GM11168 (cell line): ENCODE data around the gene MASP1.
"Not testable (repeated sequence)": the region's sequence is repeated elsewhere in the genome, so short reads cannot be mapped to it uniquely, and the experiment has no call there.

Experiments used
- in situ Hi-C: fragments of 300-500 bp; cut with MboI; formaldehyde crosslinking; loops from one replicate; pipeline ENCODE4 v1.12.0; 2022; ENCODE audit warnings: low sequenced_read_pairs; ENCODE audit not compliant: unreplicated experiment

Gene MASP1

DNA sequence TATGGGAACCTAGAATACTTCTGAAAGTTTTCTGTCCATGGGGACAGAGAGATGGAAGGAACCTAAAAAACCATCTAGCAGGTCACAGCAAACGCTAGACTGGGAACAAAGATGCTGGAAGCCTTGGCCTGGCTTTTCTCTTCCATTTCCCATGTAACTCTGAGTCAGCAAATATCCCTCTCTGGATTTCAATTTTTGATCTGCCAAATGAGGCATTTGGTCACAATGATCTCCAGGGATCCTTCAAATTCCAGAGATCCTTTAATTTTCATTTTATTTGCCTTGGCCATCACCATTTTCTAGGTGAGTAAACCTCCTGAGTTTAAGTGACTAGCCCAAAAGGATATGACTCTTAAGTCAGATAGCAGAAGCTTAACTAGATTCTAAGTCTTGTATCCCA is 54.6 kb downstream of the MASP1 start:
- in situ Hi-C loops: no loop called here

- in situ Hi-C loops: no loop called here
Observed at GRCh38 chr3:187230011-187230410, 61.5 kb downstream of the MASP1 start.

DNA sequence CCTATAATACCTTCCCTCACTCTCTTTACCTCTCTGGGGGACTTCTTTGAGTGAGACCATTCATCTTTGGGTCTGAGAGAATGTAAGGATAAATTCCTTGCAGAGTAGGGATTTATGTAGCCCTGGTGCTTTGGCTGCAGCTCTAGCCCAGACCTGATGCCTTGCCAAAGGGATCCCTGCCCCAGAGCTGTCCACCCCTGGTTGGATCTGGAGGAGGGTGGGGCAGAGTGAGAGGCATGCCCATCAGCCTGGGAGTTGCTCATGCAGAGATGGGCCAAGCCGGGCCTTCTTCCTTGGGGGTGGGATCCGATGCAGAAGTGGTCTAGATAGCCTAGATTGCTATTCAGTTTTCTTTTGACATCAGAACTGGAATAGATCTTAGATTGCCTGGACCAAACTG is 62.8 kb downstream of the MASP1 start:
- in situ Hi-C loops: no loop called here

GRCh38 chr3:187227658-187228258 is 63.8 kb downstream of the MASP1 start:
- in situ Hi-C loops: no loop called here

GRCh38 chr3:187223799-187224198 is 67.7 kb downstream of the MASP1 start:
- in situ Hi-C loops: no loop called here

GRCh38 chr3:187222801-187223200 is 68.7 kb downstream of the MASP1 start:
- in situ Hi-C loops: no loop called here

GRCh38 chr3:187215460-187215859 is 76.1 kb downstream of the MASP1 start:
- in situ Hi-C loops: no loop called here

DNA sequence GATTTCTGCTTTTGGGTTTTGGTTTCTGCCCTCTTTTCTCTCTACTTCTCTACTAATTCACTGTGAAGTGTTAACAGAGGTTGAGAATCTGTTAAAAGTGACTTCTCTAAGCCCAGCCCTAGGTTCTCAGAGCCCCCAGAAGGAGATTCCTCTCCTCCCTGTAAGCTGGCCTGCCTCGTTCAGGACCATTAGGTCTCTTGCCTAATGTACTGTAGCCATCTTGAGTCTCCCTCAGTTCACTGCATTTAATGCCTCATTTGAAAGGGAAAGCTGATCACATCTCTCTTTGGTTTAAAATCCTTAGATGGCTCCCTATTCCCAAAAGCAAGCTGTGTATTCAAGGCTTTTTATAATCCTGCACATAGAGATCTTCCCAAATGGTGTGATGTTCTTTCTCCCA is 77.9 kb downstream of the MASP1 start:
- in situ Hi-C loops: no loop called here

- in situ Hi-C loops: no loop called here
Observed at GRCh38 chr3:187212705-187213104, 78.8 kb downstream of the MASP1 start.

DNA sequence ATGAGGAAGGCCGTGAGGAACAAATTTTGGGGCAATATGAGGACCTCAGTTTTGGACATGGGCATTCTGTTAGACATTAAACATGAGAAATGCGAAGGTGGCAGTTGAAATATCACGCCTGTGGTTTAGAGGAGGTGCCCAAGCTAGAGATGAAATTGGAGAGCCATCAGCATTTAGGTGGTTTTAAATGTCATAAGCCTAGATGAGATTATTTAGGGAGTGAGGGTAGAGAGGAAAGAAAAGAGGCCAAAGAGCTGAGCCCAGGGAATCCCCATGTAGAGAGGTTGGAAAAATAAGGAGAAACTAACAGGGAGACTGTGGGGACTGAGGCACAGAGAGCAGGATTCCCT is 79.4 kb downstream of the MASP1 start:
- in situ Hi-C loops: no loop called here

GRCh38 chr3:187211532-187212195 is 79.9 kb downstream of the MASP1 start:
- in situ Hi-C loops: no loop called here

DNA sequence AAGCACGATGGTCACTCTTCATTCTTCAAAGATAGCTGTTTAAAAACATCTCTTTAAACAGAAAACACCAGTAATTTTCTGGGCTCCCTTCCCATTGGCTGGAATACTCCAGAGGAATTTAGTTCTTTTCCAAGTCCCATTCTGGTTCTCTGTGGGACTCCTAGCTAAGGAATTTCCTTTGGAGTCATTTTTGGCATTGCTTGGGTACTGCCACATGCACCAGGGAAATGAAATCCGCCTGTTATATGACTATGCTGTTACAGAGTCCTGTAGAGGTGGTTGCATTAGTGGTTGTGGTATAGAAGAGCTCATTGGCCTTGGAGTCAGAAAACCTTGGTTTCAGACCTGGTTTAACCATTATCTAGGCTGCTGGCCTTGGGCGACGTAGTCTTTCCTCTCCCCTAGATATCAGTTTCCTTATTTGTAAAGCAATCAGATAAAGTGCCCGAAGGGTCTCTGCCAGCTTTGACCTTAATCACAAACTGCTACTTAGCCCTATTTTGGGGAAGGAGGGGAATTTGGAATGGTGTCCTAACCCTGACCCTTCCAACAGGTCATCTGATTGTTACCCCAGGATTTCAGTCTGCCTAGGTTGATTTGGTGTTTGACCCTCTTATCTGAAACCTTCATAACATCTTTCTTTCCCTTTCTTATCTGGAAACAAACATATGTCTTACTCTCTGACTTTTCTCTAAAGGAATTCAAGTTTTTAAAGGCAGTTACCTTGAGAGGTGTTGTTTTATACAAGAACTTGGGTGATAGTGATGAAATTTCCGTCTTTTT is 80.8 kb downstream of the MASP1 start:
- in situ Hi-C loops: no loop called here

DNA sequence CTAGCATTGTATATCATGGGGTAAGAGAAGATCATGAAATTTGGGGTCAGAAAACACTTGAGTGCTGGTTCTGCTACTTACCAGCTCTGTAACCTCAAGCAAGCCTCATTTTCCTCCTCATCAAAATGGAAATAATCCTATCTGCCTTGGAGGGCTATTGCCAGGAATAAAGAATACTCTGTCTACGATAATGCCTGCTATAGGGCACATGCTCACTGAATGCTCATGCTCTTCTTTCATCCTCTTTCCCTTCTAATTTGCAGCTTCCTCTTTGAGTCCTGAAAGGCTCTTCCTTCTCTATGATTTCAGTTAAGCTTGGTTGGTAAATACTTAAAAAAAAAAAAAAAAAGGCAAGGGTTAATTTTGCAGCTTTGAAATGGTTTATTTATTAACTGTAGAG is 81.4 kb downstream of the MASP1 start:
- in situ Hi-C loops: no loop called here

DNA sequence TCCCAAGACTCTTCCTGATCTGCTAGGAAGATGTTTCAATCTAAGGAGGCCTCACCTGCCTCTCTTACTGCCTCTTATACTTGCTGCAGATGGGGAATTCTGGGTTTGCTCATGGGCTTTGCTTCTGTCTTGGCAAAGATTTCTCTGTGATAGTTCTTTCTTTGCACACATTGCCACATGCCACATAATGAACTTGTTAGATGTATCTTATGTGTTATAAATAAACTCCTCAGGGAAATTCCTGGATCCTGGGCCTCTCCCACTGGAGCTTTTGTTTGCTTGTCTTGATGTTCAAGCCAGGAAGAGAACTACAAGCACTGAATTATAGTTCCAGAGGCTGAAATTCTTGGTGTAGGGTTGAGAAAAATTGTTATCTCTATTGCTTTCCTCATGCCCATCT is 82.0 kb downstream of the MASP1 start:
- in situ Hi-C loops: no loop called here

- in situ Hi-C loops: no loop called here
Observed at GRCh38 chr3:187208159-187208558, 83.4 kb downstream of the MASP1 start.

GRCh38 chr3:187207624-187208023 is 83.9 kb downstream of the MASP1 start:
- in situ Hi-C loops: no loop called here

GRCh38 chr3:187207062-187207461 is 84.5 kb downstream of the MASP1 start:
- in situ Hi-C loops: no loop called here

- in situ Hi-C loops: no loop called here
Observed at GRCh38 chr3:187205683-187206082, 85.9 kb downstream of the MASP1 start.

- in situ Hi-C loops: not testable (repeated sequence)
Observed at GRCh38 chr3:187199463-187200050, 92.0 kb downstream of the MASP1 start.

- in situ Hi-C loops: no loop called here
Observed at GRCh38 chr3:187198490-187198889, 93.0 kb downstream of the MASP1 start.

DNA sequence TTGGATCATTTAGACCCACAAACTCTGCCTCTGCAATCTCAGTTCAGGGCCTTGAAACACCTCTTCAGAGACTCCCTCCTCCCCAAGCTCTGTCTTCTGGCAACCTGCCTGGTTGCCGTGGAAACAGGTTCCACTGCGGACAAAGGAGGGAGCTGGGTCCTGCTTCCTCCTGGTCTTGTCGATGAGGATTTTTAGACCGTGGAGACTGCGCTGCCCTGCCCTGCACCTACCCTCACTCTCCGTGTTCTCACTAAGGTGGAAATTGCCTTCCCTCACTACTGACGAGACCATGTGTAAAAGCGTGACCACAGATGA is 94.2 kb downstream of the MASP1 start, which contains the start of gene RTP1:
RTP1 (plus strand) TSS at position 152 of the 315 bp plus-strand sequence; CDS start at position 182, 30 bp downstream.
- in situ Hi-C loops: no loop called here
